HG03354 (cell line): ENCODE data around the gene TOR4A.

ENCODE experiments used
- ATAC-seq: cut with Tn5 transposase; IDR thresholded peaks from one replicate; pipeline ENCODE4 v1.9.1; 2021; ENCODE audit warnings: mild to moderate bottlenecking; ENCODE audit not compliant: unreplicated experiment, poor library complexity, severe bottlenecking

TOR4A gene

DNA sequence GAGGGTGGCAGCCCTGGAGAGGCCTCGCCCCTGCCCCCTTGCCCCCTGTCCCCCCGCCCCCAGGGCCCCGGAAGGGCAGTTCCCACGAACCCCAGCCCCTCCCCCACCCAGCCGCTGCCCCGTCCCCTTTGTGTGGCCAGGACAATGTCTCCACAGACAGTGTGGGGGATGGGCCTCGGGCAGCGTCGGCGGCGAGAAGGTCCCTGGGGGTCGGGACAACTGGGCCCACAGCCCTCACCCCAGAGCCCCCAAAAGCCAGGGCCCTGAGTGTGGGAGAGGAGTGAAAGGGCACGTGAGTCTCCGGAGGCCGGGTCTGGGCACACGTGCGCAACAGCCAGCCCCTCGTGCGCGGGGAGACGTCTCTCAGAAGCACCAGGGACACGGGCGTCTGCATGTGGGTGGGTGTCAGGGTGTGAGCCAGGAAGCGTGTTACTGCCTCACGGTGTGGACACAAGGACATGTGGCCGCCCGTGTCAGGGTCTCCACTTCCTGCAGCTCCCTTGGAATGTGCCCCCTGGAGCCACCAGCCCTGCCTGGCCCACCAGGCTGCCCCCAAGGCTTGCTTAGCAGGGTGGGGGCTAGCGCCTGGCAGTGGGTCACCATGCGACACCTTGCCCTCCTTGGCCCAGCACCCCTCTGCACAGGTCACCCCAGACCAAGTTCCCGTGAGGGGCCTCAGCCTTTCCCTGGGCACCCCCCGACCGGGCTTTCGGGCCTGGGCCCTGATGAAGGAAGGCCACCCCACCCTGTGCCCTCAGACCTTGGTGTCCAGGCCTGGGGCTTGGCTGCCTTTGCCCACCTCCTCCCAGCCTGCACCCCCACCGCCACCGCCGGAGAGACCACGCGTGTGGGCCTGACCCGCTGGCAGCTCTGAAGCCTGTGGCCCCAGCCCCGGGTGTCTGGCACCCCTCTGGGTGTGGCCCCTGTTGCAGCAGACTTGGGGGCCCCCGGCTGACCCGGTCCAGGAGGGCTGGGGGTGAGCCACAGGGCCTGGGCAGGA, 37.3 kb downstream of the TOR4A start:
- no peak for ATAC-seq

DNA sequence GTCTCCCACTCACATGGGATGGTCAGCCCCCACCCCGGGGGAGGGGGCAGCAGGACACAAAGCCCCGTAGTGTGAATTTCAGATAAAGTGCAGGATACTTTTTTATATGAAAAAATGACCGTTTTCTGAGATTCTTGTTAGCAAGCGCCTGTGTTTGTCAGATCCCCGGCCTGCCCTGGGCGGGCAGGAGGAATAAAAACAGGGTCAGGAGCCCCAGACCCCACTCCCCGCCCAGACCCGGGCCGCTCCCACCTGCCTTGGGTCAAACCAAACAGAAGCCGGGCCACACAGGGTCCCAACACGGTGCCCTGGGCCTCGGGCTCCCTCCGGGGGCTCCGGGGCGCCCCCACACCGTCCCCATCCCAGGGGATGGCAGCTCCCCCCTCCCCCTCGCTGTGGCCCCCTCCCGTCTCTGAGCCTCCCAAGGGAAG, 38.1 kb downstream of the TOR4A start:
- ATAC-seq = no peak

DNA sequence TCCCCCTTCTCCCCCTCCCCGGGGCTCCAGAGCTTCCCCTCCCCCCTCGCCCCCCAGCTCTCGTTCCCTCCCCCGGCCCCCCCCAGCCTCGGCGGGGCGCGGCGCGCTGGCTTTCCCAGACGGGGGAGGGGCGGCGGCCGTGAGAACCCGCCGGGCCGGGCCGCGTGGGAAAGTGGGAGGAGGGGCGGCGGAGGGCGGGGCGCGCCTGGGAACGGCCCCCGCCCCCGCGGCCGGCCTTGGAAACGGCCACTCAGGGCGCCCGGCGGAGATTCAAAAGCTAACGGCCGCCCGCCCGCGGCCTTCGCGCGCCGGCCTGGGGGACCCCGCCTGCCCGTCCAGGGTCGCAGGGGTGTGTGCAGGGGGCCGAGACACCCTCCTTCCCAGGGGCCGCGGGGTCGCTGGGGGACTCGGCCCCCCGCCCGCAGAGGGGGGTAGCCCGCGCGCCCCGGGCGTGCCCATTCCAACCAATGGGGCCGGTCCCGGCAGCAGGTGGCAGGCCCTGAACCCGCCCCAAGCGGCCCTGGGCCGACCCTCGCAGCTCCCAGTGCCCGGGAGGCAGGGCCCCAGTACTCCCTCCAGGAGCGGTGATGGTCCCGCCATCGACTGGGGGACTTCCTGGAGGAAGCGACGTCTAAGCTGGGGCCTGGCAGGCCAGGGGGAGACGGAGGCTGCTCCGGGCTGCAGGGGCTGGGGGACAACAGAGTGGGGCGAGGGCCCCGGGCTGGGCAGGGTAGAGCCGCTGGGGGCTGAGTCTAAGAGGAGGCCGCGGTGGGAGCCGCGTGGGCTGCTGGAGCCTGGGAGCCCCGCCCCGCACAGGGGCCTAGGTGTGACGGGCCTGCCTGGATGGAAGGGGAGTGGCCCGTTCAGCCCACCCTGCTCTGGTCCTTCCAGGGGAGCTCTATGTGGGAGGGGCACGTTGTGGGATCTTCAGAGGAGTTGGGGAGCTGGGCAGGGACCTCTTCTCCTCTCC, 38.8 kb downstream of the TOR4A start:
- ATAC-seq = no peak

DNA sequence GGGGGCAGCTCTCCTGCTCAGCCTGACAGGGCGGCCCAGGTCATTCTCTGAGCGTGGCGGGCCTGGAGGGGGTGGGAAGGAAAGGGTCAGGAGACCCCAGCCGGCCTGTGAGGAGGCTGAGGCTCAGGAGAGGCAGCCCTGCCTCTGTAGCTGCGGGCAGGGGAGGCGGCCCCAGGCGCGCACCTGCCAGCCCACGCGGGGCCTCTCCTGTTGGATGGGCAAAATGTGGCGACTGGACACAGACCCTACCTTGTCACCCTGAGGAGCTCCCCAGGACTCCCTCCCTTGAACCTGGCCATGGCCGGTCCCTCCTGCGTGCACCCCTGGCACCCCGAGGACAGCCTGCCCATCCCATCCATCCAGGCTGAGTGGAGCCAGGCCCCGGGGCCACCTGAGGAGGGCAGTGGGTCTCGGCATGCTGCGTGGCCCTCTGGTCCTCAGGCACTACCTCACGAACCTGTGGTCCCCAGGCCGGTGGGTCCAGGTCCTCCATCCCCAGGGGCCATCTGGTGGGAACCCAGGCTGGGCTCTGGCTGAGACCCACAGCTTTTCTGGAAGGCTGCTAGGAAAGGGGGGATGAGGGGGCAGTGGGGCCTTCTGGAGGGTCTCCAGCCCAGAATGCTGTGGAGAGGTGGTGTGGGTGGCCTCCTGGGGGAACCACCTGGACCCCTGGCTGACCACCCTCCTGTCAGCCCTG, 39.6 kb downstream of the TOR4A start:
- ATAC-seq = no peak

DNA sequence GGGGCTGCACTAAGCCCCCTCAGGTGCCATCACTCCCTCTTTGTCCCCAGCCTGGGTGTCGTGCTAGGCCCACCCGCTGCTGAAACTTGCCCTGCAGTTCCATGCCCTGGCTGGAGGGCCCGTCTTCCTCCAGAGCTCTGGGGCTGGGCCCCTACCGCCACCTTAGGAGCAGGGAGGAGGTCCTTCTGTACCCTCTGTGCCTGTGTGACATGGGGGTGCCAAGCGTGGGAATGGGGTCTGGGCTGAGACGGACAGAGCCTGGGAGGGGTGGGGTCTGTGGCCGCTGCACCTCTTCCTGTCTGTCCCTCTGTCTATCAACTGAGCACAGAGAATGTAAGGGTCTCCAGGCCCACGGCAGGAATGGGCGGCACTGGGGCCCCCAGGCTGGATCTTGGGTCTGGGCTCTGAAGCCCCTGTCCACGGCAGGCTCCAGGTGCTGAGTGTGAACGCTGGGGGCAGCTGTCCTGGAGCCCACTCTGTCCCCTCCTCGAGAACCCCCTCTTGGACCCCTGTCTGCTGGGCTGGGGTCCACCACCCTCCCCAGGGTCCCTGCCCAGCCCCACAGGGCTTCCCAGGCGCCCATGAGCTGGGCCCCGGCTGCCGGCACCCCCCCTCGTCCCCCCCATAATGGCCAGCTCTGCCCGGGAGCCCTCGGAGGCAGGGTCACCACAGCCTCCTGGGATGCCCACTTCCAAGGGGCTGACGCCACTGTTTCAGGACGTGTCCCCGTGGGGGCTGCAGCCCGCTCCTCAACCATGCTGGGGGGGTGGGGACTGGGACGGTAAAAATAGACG, 40.4 kb downstream of the TOR4A start:
- no peak for ATAC-seq

DNA sequence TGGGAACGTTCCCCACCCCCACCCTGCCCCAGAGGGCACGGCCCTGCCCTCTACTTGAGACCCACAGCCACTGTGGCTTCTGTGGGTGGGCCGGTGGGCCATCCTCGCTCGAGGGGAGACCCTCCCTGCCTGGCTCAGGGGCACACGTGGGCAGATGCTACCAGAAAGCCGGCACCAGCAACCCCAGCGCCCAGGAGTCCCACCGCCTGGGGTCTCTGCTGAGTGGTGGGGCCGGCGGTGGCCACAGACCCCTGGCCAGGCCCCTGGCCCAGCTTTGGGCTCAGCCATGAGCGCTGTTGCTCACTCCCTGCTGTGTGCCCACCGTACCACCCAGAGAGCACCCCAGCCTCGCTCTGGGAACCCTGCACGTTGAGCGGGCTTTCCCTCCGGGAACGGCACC, 41.1 kb downstream of the TOR4A start:
- no peak for ATAC-seq

DNA sequence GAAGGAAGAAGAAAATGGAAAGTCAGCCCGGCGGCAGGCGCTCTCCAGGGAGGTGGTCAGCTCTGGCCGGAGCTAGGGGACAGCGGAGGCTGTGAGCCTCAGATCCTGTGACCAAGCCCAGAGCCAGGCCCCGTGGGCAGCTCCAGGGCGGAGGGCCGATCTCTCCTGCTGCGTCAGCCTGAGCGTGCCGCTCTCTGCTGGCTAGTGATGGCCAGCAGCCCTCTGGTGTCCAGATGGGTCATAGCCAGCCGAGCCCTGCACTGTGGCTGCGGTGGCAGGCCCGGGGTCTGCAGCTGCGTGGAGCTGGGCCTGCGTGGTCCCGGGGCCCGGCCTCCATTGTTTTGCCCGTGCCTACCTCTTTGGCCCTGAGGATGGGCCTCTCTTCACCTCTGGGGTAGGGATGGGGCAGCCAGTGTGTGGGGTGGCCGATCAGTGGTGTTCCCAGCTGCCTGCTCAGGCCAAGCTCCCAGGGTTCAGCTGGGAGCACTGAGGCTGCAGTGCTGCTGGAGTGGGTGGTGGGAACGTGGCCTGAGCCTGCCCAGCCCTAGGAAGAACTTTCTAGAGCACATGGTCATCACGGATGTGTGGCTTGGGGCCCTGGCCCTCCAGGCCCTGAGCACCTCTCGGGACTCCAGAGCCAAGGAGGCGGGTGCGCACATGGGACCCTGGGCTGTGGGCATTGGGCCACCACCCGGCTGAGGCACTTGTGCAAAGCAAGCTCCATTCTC, 41.6 kb downstream of the TOR4A start:
- no peak for ATAC-seq

DNA sequence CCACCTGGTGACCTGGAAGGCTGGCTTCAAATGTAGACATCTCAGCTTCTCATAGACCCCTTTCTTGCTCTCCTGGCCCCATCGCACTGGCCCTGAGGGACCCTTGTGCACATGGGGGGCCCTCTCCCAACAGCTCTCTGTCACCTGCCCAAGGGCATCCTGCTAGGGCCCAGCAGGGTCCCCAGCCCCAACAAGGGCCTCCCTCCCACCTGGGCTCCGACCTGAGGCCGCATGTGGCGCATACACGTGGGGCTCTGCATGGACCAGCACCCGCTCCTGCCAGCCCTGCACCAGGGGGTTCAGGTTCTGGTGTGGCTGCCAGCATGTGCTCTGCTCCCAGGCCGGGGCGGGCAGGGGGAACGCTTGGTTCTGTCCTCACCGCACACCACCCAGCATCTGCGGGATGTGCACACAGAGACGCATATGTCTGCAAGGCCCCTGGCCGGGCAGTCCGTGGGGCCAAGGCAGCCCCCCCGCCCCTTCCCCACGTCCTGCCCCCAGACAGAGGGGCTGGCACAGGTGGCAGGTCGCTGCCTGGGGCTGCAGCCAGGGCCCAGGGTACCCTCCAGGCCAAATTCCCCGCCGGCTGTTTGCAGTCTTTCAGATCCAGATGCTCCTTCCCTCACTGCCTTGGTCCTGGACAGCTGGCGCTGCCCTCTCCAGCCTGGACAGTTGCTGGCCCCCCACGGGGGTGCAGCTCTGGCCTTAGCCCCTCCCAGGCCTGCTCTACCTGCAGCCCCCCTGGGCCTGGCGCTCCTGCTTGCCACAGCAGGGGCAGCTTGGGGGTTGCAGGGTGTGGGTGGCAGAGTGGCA, 42.4 kb downstream of the TOR4A start:
- no peak for ATAC-seq

DNA sequence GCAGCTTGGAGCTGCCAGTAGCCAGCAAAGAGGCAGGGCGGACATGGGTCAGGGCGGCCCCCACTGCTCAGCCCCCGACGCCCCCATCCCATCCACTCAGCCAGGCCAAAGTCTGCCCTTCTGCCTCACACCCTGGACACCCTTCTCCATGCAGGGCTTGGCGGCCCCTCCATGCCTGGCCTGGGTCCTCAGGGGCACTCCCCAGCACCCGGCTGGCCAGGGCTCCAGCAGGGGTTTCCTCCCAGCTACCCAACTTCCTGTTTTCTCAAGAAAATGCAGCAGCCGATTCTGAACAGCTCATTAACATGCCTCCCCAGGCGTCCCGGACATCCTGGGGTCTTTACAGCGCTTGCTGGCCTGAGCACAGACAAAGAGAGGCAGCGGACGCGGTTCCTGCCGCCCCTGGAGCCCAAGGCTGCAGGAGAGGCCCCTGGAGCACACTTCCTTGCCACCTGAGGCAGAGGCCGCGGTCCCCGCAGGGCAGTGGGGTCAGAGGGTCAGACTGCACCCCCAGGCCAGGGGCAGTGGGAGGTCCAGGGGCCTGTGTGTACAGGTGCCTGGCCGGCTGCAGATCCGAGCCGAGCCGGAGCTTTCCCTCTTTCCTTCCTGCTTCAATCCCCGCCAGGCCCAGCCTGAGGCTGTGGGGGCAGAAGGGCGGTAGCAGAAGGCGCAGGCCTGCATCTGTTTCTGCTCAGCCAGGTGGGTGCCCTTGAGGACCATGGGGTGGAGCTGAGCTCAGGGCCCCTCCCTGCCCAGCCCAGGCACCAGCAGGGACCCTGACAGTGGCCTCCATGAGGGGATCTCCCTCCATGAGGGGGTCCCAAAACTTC, 43.2 kb downstream of the TOR4A start:
- ATAC-seq = no peak

DNA sequence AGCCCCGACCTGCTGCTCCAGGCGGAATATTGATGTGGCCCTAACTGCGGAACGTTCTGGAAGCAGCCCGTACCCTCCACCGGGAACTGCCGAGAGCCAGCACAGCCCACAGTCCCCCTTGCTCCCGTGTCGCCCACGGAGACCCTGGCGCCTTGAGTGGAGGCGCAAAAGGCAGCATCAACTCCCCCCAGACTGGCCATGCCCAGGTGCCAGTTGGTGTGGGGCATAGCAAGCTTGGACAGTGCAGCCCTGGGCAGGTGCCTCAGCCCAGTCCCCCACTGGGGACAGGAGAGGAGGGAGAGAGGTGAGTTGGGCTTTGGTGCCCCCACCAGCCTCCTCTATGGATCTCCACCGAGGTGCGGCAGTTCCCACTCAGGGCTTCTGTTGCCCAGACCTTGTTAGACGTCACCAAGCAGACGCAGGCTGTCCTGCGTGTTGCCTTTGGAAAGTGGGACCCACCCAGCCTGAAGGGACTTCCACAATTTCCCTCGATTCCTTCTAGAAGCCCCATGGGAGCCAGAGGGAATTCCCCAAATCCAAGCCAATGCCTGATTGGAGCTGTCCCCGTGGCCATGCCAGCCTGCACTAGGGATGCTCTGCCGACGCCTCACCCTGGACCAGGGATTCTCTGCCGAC, 44.3 kb downstream of the TOR4A start:
- ATAC-seq = no peak

DNA sequence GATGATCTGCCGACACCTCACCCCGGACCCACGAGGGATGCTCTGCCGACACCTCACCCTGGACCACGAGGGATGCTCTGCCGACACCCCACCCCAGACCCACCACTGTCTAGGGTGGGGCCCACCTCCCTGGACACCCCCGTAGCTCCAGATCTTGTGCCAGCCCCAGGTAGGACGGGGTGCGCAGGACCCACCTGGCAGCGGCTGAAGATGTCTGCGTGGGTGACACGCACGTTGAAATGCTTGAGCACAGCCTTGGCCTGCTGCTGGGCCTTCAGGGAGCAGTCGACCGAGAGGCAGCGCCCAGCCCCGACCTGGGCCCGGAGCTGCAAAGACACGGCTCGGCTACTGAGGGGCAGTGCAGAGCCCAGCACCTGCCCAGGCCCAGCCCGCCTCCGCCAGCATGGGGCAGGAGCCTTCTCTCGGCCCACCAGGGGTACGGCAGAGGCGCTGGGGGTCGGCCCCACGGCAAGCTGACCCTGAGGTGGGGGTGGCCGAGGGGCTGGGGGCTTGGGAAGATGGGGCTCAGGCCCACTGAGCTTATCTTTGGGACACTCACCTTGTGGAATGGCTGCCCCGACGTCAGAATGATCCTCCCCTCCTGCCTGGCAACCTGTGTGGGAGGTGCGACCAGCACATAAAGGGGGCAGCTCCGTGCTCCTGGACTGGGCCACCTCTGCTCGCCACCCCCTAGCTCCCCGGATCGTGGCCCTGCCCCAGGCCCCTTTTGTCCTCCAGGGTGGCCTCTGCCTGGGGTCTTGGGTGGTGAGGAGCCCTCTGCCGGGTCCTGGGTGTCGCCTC, 46.2 kb downstream of the TOR4A start:
- ATAC-seq = no peak

DNA sequence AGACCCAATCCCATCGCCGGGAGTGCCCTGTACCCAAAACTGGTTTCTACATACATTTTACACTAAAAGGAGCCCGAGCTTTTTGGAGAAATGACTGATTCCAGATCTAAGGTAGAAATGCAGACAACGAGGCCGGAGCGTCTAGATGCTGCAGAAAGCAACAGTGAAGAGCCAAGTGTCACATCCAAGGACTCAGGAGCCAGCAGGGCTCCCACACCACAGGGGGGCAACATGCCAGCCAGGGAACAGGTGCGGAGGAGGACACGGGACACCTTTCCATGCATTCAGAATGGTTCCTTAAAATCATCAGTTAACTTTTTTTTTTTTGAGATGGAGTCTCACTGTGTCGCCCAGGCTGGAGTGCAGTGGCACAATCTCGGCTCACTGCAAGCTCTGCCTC, 47.6 kb downstream of the TOR4A start:
- no peak for ATAC-seq

DNA sequence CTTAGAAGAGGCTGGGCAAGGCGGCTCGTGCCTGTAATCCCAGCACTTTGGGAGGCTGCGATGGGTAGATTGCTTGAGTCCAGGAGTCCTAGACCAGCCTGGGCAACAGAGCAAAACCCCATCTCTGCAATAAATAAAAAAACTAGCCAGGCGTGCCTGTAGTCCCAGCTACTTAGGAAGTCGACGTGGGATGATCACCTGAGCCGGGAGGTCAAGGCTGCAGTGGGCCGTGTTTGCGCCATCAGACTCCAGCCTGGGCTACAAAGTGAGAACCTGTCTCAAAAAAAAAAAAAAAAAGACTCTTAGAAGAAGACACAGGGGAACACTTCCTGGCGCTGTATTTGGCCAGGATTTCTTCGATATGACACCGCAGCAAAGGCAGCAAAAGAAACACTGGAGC, 48.3 kb downstream of the TOR4A start:
- ATAC-seq = no peak

DNA sequence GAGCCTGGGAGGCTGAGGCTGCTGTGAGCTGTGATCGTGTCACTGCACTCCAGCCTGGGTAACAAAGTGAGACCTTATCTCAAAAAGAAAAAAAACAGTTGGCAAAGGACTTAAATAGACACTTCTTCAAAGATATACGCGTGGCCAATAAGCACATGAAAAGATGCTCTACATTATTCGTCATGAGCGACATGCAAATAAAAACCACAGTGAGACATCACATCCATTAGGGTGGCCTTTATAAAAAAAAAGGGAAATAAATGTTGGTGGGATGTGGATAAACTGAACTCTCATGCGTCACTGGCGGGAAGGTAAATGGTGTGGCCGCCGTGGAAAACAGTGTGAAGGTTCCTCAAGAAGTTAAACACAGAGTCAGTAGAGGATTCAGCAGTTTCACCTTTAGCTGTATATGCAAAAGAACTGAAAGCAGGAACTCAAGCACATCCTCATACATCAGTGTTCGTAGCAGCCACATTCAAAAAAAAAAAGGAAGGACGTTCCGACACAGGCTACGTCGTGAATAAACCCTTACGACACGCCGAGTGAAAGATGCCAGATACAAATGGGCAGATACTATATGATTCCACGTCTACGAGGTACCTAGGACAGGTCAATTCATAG, 49.0 kb downstream of the TOR4A start:
- no peak for ATAC-seq
